Fibroblast of lung (primary cell): Measurements from ENCODE around the gene BCAN.

Source experiments
- CTCF ChIP-seq, 2 donors: IDR thresholded peaks in 1 of 2; conservative IDR thresholded peaks in 1 of 2; 1 replicate in 1 of 2; 2 replicates in 1 of 2; pipeline ENCODE4 v1.5.1; 2011 to 2012; ENCODE audit warnings: low read length in 2 of 2, control low read depth in 1 of 2, inconsistent platforms in 1 of 2, low read depth in 1 of 2, mild to moderate bottlenecking in 1 of 2
- EZH2 ChIP-seq: IDR thresholded peaks from 2 replicates; pipeline ENCODE4 v1.5.1; 2012; ENCODE audit warnings: low read length, control low read depth, mild to moderate bottlenecking; ENCODE audit errors: missing control alignments

- no peak for TF ChIP-seq CTCF (conservative IDR thresholded peaks at IDR 0.05 in 1 of 2, IDR thresholded peaks at IDR 0.05 in 1 of 2; ENCODE audit: low read depth in 1 of 2, low read length in 2 of 2)
- TF ChIP-seq EZH2, result no peak
Measured at GRCh38 chr1:156697481-156697880, 55.6 kb downstream of the BCAN start.
